Activated CD4-positive, alpha-beta T cell treated with anti-CD3 and anti-CD28 coated beads for 24 hours (primary cell): Measurements from ENCODE around the gene YES1.
"Not testable (repeated sequence)": the region's sequence is repeated elsewhere in the genome, so short reads cannot be mapped to it uniquely, and the experiment has no call there.

Source experiments
- DNase-seq, 2 donors: peaks; one replicate each; pipeline ENCODE4 v3.0.0-alpha.2; 2020; ENCODE audit warnings: low read depth in 2 of 2

YES1 gene

DNA sequence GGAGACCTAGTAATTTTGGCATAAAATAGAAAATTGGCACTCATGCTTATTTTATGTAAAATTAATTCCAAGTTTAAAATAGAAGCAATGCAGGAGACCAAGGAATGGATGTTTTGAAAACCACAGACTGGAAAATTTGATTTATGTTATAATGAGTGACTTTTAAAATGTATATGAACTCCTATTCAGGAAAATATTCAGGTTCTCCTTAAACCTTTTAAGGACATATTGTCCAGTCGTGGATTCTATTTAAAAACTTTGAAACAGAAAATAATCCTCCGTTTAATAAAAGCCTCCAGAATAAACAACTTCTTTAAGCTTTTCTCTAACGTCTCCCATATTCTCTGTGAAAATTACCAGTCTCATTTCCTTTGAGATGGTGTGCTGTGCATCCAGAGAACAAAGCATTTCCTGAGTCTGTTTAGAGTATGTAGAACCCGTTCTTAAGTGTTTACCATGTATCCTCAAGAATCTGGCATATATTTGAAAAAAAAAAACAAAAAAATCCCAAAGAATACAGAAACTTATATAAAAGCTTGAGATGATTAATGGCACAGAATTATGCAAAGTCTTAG lies 8.6 kb upstream of the YES1 start:
- no peak for DNase-seq

DNA sequence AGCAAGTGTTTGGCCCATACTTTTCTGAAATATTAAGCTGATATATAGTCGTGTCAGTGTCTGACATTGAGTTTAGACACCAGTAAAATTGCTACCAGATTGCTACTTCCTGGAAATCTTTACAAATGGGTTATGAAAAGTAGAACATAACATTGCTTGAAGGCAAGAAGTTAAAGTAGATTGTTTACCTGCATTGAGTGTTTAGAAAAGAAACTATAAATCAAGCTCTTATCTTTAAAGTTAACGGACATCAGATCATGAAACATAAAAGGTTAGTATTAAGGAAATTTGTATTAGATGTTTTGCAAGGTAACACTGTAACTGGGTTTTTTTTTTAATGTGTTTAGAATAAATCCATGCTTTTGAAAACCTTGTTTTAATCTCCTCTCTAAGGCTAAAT lies 4.8 kb upstream of the YES1 start:
- DNase-seq: no peak

DNA sequence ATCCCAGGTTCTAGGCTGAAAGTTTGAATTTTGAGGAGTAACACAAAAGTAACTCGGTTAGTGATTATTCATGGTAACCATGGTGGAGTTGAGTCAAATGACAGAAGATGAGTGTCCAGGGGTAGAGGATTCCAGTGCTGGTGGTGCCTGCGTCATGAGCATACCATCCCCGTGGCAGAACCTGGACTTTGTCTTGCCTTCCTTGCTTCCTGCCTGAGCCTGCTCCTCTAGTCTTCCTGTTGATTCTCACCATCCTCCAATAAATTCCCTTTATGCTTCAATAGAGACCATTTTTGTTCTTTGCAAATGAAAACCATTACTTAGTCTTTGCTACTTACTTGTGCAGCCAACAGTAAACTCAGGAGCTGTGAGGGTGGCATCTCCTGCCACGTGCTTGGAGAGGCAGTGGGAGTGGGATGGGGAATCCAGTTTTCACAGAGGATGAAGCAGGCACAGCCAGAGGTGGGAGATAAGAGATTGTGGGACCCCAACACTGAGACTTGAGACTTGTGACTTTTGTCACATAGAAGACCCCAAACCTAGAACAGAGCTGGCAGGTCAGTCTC lies 4.1 kb upstream of the YES1 start:
- DNase-seq: no peak

GRCh38 chr18:815353-815752 lies 3.3 kb upstream of the YES1 start:
- DNase-seq: no peak

- no peak for DNase-seq
These were observed 2.5 kb upstream of the YES1 start for GRCh38 chr18:814300-815084.

DNA sequence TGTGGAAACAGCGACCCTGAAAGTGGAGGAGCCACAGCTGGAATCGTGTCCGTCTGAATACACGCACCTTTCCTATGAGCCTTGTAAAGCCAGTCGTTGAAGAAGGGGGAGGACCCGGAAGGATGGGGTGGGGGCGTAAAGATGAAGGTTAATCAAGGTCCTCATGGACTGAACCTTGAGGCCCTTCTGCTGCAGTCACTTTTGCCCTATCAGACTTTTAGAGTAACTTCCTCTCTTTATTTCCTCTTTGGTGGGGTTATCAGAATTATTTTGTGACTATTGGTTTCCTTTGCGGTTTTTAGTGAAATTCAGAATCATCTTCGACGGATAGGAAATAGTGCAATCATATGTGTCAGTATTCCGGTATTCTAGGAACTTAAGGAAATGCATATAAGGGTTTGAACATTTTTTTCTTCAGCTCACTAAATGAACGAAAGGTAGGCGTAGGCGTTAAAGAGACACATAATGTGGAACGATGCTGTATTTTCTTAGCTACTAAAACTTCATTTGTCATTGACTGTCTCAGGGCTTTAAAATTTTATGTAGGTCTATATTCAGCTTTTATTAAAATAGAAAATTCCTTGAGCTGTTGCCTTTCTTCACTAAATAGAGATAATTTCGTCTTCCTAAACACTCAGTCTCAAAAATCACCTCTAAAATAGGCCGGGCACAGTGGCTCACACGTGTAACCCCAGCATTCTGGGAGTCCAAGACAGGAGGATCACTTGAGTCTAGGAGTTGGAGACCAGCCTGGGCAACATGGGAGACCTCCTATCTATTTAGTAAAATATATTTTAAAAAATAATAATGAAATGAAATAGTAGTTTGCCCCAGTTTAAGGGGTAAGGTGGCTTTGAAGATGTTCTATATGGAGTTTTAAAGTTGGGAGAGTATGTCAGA lies 1.4 kb upstream of the YES1 start:
- DNase-seq: peak; percentile 16 to 20

- DNase-seq: peak; percentile 43 to 59
These were observed 532 bp upstream of the YES1 start for GRCh38 chr18:812376-813171.

GRCh38 chr18:811182-811891 lies 705 bp downstream of the YES1 start:
- no peak for DNase-seq

GRCh38 chr18:809985-810642 lies 1.9 kb downstream of the YES1 start:
- no peak for DNase-seq

DNA sequence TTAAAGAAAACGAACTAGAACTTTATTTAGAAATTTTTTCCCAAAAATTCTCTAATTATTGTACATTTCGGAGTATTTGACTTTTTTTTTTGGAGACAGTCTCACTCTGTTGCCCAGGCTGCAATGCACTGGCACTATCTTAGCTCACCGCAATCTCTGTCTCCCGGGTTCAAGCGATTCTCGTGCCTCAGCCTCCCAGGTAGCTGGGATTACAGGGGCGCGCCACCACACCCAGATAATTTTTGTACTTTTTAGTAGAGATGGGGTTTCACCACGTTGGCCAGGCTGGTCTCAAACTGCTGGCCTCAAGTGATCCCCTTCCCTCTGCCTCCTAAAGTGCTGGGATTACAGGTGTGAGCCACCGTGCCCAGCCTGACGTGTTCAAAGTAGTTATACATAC lies 2.8 kb downstream of the YES1 start:
- DNase-seq: not testable (repeated sequence)

- no peak for DNase-seq
These were observed 3.5 kb downstream of the YES1 start for GRCh38 chr18:808502-808901.

- no peak for DNase-seq
These were observed 4.0 kb downstream of the YES1 start for GRCh38 chr18:808086-808485.

GRCh38 chr18:805755-806110 lies 6.3 kb downstream of the YES1 start:
- no peak for DNase-seq

DNA sequence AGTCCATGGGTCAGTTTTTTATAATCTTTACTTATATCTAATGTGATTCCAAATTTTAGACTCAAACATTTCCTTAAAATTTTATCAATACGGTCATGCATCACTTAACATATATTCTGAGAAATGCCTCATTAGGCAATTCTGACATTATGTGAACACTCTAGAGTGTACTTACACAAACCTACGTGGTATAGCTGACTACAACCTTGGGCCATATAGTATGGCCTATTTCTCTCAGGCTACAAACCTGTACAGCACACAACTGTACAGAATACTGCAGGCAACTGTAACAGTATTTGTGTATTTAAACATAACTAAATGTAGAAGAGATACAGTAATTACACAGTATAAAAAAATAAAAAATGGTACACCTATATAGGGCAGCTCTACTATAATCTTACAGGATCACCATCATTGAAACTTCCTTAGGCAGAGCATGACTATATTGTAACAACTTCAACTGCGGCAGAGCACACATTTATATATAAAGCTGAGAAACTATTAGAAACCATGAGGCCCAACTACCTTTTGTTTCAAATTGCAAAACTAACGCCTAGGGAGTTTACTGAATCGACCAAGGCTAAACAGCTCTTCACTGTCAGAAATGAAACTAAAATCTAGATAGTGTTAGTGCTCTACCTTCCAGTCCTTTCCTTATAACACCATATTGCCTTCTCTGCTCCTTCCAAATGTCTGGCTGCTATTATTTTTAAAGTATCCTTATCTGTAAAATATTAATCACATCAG lies 6.9 kb downstream of the YES1 start:
- no peak for DNase-seq

- no peak for DNase-seq
These were observed 10.9 kb downstream of the YES1 start for GRCh38 chr18:801137-801536.

DNA sequence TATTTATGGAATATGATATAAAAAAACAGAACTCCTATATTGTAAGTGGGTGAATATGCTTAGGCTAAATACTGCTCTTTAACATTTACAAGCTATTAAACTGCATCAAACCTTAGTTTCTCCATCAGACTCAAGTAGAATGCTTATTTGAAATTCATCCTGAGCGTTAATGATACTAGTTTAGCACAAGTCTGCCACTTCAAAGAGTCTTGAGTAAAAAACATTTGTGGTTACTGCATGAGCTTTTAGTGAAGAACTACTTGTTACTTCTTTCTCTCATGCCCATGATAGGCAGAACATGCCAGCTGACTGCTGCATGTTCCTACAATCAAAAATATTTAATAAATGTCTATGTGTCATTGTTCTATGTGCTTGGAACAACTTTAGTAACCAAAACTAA lies 12.1 kb downstream of the YES1 start:
- no peak for DNase-seq

DNA sequence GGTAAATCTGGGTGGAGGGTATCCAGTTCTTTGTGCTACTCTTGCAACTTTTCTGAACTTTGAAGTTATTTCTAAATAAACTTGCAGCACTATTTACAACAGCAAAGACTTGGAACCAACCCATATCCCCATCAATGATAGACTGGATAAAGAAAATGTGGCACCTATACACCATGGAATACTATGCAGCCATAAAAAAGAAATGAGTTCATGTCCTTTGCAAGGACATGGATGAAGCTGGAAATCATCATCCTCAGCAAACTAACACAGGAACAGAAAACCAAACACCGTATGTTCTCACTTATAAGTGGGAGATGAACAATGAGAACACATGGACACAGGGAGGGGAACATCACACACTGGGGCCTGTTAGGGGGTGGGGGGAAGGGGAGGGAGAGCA lies 16.7 kb downstream of the YES1 start:
- DNase-seq: not testable (repeated sequence)

DNA sequence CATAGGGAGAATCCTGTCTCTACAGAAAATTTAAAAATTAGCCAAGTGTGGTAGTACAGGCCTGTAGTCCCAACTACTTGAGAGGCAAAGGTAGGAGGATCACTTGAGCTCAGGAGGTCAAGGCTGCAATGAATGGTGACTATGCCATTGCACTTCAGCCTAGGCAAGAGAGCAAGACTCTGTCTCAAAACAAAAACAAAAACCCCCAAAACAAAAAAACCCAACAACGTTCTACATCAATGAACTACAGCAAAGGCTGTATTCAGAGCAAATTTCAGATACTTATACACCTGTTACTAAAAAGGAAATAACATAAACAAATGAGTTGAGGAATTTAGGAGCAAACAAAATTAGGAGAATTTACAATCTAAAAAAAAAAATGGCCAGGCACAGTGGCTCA lies 22.6 kb downstream of the YES1 start:
- no peak for DNase-seq

- no peak for DNase-seq
These were observed 26.8 kb downstream of the YES1 start for GRCh38 chr18:785242-785641.
